ENCODE data around the gene GOSR1.

GRCh38 chr17:30550512-30551273 is 73.5 kb downstream of the GOSR1 start:
- peak; percentile 85 for TF ChIP-seq POLR2AphosphoS5 (IDR thresholded peaks at IDR 0.05; ENCODE audit: low read depth)
- no peak for TF ChIP-seq CTCF (IDR thresholded peaks at IDR 0.05; ENCODE audit: insufficient read depth, low read length)
- TF ChIP-seq REST (IDR thresholded peaks at IDR 0.05; ENCODE audit: insufficient replicate concordance, low read depth): peak; percentile 44
- peak; percentile 73; the same call in 1 of the 2 replicates for TF ChIP-seq SPI1 (IDR thresholded peaks at IDR 0.05; ENCODE audit: borderline replicate concordance, low read depth)
- TF ChIP-seq GABPA (IDR thresholded peaks at IDR 0.05; ENCODE audit: low read depth): no peak
